ENCODE measurements around the gene BATF2. TPM values are rescaled to one million over a fixed set of nuclear protein-coding genes. Genes with fewer than 3 reads are reported as not detected.

The BATF2 gene
- total RNA-seq, 1 donor from 2014 or later: 0.40 TPM

DNA sequence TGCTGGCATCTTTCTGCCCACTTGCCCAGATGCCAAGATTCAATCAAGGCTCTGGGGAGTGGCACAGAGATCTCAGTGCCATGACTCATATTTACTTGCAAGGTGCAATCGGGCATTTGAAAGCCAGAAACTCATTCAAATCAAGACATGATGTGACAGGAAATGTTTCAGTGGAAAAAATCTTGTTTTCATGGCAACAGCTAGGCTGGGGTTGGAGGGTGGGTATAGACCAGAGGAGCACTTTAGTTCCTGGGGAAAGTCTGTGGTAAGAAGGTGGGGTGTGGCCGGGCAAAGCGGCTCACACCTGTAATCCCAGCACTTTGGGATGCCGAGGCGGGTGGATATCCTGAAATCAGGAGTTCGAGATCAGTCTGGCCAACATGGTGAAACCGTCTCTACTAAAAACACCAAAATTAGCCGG, 26.0 kb downstream of the BATF2 start:
- no peak for DNase-seq (ENCODE audit: low read depth, low spot score)

DNA sequence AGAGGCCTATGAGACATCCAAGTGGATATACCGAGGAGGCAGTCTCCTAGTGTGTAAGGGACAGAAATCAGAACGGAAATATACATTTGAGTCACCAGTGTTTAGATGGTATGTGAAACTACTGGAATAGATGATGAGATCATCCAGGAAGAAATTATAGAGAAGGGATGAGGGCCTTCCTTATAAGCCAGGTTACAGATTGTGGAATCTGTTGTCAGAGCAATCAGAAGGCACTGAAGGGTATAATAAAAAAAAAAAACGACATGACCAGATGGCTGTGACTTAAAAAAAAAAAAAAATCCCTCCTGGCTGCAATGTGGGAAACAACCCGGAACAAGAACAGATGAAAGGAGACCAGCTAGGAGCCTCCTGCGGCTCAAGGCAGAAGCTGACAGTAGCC, 27.6 kb downstream of the BATF2 start:
- DNase-seq (ENCODE audit: low read depth, low spot score): no peak

DNA sequence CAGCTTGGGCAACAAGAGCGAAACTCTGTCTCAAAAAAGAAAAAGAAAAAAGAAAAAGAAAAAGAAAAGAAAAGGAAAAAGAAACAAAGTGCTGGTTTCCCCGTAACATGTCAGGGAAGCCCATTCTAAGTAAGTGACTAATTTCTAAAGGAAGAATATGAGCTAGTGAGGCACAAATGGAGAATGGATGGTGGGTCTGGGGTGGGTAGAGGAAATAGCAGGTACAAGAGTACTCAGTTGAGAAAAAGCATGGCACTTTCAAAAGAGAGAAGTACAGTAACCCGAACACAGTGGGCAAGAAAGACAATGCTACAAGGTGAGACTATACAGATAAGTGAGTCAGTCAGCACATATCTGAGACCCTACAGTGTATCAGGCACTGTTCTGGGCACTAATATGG, 29.4 kb downstream of the BATF2 start:
- DNase-seq (ENCODE audit: low read depth, low spot score): no peak

DNA sequence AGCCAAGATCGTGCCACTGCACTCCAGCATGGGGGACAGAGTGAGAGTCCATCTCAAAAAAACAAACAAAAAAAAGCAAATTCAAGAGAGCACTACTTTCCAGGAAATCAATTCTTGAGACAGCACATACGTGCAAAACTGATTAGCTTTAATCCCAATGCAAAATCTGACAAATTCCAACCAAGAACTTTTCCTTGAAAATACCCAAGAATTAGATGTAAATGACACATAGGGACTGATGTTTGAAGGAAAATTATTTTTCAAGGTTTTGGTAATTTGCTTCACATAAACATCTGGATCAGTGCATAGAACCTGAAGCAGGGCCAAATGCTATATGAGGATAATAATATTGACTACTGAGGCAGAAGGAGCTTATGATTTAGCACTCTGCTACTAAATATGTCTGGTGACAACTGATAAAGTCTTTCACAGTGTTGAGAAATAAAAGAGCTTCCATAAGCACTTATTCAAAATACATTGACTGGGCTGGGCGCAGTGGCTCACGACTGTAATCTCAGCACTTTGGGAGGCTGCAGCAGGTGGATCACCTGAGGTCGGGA, 33.6 kb downstream of the BATF2 start:
- DNase-seq (ENCODE audit: low read depth, low spot score): no peak

DNA sequence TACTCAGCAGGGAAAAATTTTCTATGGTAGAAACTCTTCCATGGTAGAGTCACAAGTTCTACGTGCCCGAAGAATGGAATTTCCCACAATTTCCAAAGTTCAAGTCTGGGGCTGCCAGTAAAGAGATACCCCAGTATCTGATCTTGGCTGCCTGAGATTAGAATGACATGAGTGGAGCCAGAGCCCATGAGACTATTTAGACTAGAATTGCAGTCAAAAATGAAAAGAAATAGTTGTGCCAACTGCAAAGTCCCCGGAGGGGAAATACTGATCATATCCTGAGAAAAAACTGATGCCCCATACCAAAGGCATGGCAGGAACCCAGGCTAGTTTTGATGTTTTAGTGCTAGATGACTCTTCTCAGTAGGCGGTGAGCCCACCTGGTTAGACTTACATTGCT, 36.1 kb downstream of the BATF2 start:
- no peak for DNase-seq (ENCODE audit: low read depth, low spot score)

DNA sequence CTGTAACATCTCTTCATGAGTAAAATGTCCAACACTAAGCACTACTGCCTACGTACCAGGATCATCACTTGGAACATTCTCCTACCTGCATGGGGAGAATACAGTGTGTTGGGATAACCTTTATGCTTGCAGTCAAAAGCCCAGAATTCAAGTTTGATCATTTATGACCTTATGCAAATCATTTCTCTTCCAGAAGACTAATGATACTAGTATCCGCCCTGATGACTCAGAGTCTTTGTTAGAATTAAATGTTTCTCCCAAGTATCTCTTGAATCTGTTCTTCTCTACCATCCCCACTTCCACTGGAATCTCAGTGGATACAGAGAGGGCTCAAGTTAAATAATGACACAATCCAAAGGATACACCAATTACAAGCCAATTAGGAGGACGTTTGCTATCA, 37.3 kb downstream of the BATF2 start:
- DNase-seq (ENCODE audit: low read depth, low spot score): no peak

DNA sequence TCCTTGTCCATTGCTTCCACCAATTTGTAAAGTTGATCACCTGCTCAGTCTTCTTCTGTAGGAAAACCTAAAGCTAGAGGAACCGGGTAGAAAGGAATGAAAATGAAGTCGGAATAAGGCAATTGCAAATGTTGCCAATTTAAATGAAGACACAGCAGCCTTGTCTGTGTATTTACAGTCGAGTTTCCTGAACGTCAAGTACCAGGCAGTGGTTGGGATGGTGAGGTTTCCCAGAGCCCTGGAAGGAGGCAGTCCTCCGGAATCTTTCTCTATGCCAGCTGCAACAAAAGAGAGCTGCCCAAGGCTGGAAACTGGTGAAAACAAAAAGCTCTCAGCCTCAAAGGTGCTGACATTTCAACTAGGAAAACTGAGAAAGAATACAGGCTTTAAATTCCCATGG, 42.6 kb downstream of the BATF2 start:
- no peak for DNase-seq (ENCODE audit: low read depth, low spot score)

DNA sequence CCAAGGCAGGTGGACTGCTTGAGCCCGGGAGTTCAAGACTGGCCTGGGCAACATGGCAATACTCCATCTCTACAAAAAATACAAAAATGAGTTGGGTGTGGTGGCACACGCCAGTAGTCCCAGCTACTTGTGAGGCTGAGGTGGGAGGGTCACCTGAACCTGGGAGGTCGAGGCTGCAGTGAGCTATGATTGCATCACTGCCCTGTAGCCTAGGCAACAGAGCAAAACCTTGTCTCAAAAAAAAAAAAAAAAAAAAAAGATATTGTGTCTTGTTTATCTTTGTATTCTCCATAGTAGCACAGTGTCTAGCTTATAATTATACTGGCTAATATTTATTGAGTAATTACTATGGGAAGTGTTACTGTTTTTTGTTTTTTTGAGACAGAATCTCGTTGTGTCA, 45.2 kb downstream of the BATF2 start:
- no peak for DNase-seq (ENCODE audit: low read depth, low spot score)

DNA sequence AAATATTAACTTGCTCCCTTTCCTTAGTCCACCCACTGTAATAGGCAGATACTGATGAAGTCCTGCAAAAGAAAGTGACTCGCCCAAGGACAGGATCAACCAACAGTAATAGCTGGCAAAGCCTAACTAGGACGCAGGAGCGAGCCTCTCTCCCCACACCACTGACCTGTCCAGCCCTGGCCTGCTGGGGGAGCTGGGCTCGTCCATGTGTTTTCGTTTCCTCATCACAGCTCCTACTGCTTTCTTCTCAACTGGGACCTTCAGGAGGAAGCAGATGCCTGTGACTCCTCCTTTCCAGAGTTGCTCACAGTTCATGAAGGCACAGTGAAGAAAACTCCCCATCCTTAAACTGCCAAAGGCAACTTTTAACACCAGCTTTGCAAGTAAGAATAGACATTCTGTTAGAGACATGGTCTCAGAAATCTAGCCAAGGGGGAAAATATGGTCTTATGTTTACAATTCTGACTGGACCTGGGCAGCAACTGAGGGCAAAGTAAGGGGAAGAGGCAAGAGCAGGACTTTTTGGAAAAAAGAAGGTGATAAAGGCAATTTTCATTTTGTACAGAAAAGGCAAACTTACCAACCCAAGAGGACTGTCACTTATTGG, 49.5 kb downstream of the BATF2 start:
- DNase-seq (ENCODE audit: low read depth, low spot score): no peak

Other genes with a start within 250 kb of the BATF2 start
- 0.13 and 0.35 TPM in 2 replicates for gene PYGM, start 237.0 kb downstream of the BATF2 start, total RNA-seq
- gene SF1, start 218.4 kb downstream of the BATF2 start, total RNA-seq: 74.6 and 107 TPM in 2 replicates
- gene MAP4K2, start 193.8 kb downstream of the BATF2 start, total RNA-seq: 34.3 and 34.8 TPM in 2 replicates
- 17.0 and 26.2 TPM in 2 replicates for gene MEN1, start 186.4 kb downstream of the BATF2 start, total RNA-seq
- gene CDC42BPG, start 152.3 kb downstream of the BATF2 start, total RNA-seq: 0.20 and 0.25 TPM in 2 replicates
- gene EHD1, start 118.3 kb downstream of the BATF2 start, total RNA-seq: 110 and 122 TPM in 2 replicates
- 8.8 and 9.6 TPM in 2 replicates for gene ATG2A, start 79.8 kb downstream of the BATF2 start, total RNA-seq
- 9.7 and 12.1 TPM in 2 replicates for gene PPP2R5B, start 72.3 kb downstream of the BATF2 start, total RNA-seq
- not detected in 2 replicates for gene GPHA2, start 61.1 kb downstream of the BATF2 start, total RNA-seq
- not detected in 2 replicates for gene MAJIN, start 24.9 kb downstream of the BATF2 start, total RNA-seq
- 93.5 and 124 TPM in 2 replicates for gene ARL2, start 17.2 kb upstream of the BATF2 start, total RNA-seq
- gene SNX15, start 30.5 kb upstream of the BATF2 start, total RNA-seq: 8.2 and 10.5 TPM in 2 replicates
- 9.4 and 11.4 TPM in 2 replicates for gene SAC3D1, start 44.2 kb upstream of the BATF2 start, total RNA-seq
- gene NAALADL1, start 61.6 kb upstream of the BATF2 start, total RNA-seq: 10.7 and 15.9 TPM in 2 replicates
- gene CDCA5, start 87.1 kb upstream of the BATF2 start, total RNA-seq: 9.0 and 16.0 TPM in 2 replicates
- gene ZFPL1, start 87.3 kb upstream of the BATF2 start, total RNA-seq: 32.9 and 34.6 TPM in 2 replicates
- 174 and 190 TPM in 2 replicates for gene VPS51, start 99.2 kb upstream of the BATF2 start, total RNA-seq
- gene TM7SF2, start 114.9 kb upstream of the BATF2 start, total RNA-seq: 20.6 and 28.7 TPM in 2 replicates
- 10.0 and 11.3 TPM in 2 replicates for gene ZNHIT2, start 120.7 kb upstream of the BATF2 start, total RNA-seq
- 222 and 473 TPM in 2 replicates for gene FAU, start 125.2 kb upstream of the BATF2 start, total RNA-seq
- gene MRPL49, start 125.3 kb upstream of the BATF2 start, total RNA-seq: 52.2 and 58.2 TPM in 2 replicates
- gene SYVN1, start 137.5 kb upstream of the BATF2 start, total RNA-seq: 7.1 and 11.4 TPM in 2 replicates
- not detected in 2 replicates for gene SPDYC, start 173.3 kb upstream of the BATF2 start, total RNA-seq
- 151 and 203 TPM in 2 replicates for gene CAPN1, start 185.0 kb upstream of the BATF2 start, total RNA-seq